SK-N-SH treated with all-trans-retinoic acid at 6 μM for 48 hours (cell line): ENCODE measurements around the gene MAMDC4.

Experiments
- ATAC-seq: fragments of 200-7000 bp; cut with Tn5 transposase; 3 replicates; pipeline ENCODE4 v1.9.1; 2020; ENCODE audit warnings: mild to moderate bottlenecking, moderate library complexity
- BACH2 ChIP-seq: fragments of 250-450 bp; sonication (Bioruptor Pico); IDR thresholded peaks from 2 replicates; pipeline ENCODE4 v1.9.0; 2021; ENCODE audit warnings: mild to moderate bottlenecking, borderline replicate concordance
- CREB5 ChIP-seq: fragments of 250-450 bp; sonication (Bioruptor Pico); IDR thresholded peaks from 2 replicates; pipeline ENCODE4 v1.5.1; 2020; ENCODE audit warnings: low read depth, mild to moderate bottlenecking, moderate library complexity
- CSDC2 ChIP-seq: fragments of 250-450 bp; sonication (Bioruptor Pico); IDR thresholded peaks from 2 replicates; pipeline ENCODE4 v1.5.0; 2020; ENCODE audit warnings: mild to moderate bottlenecking, moderate library complexity
- ESRRG ChIP-seq: fragments of 250-450 bp; sonication (Bioruptor Pico); IDR thresholded peaks from 2 replicates; pipeline ENCODE4 v1.6.1; 2021; ENCODE audit warnings: mild to moderate bottlenecking
- ISL1 ChIP-seq: fragments of 250-450 bp; sonication (Bioruptor Pico); IDR thresholded peaks from 2 replicates; pipeline ENCODE4 v2.1.2; 2022; ENCODE audit warnings: mild to moderate bottlenecking, moderate library complexity
- OSR1 ChIP-seq: fragments of 250-450 bp; sonication (Bioruptor Pico); IDR thresholded peaks from 2 replicates; pipeline ENCODE4 v1.8.0; 2022; ENCODE audit warnings: moderate library complexity, mild to moderate bottlenecking, inconsistent platforms
- PPARA ChIP-seq: fragments of 250-450 bp; sonication (Bioruptor Pico); IDR thresholded peaks from 2 replicates; pipeline ENCODE4 v1.5.0; 2020; ENCODE audit warnings: mild to moderate bottlenecking, borderline replicate concordance
- TCF4 ChIP-seq: fragments of 250-450 bp; sonication (Bioruptor Pico); IDR thresholded peaks from 2 replicates; pipeline ENCODE4 v1.8.0; 2021; ENCODE audit warnings: mild to moderate bottlenecking, moderate library complexity, borderline replicate concordance
- TOX ChIP-seq: fragments of 250-450 bp; sonication (Bioruptor Pico); IDR thresholded peaks from 2 replicates; pipeline ENCODE4 v1.8.0; 2021; ENCODE audit warnings: mild to moderate bottlenecking, moderate library complexity, borderline replicate concordance
- TSHZ2 ChIP-seq: fragments of 250-450 bp; sonication (Bioruptor Pico); IDR thresholded peaks from 2 replicates; pipeline ENCODE4 v1.5.0; 2020; ENCODE audit warnings: mild to moderate bottlenecking, moderate library complexity
- ZC3H10 ChIP-seq: fragments of 250-450 bp; sonication (Bioruptor Pico); IDR thresholded peaks from 2 replicates; pipeline ENCODE4 v1.5.1; 2021; ENCODE audit warnings: mild to moderate bottlenecking, moderate library complexity
- ZFP3 ChIP-seq: fragments of 250-450 bp; sonication (Bioruptor Pico); IDR thresholded peaks from 2 replicates; pipeline ENCODE4 v1.5.0; 2020; ENCODE audit warnings: mild to moderate bottlenecking, moderate library complexity
- ZFP30 ChIP-seq: fragments of 450-650 bp; formaldehyde crosslinking; IDR thresholded peaks from 2 replicates; pipeline ENCODE4 v1.5.0; 2022; ENCODE audit warnings: mild to moderate bottlenecking, moderate library complexity
- ZNF565 ChIP-seq: fragments of 450-650 bp; formaldehyde crosslinking; conservative IDR thresholded peaks from 2 replicates; pipeline ENCODE4 v1.5.0; 2020; ENCODE audit warnings: low read depth, mild to moderate bottlenecking, moderate library complexity
- ZNF70 ChIP-seq: fragments of 450-650 bp; formaldehyde crosslinking; IDR thresholded peaks from 2 replicates; pipeline ENCODE4 v1.5.0; 2020; ENCODE audit warnings: mild to moderate bottlenecking, moderate library complexity
- ZNF8 ChIP-seq: fragments of 450-650 bp; formaldehyde crosslinking; IDR thresholded peaks from 2 replicates; pipeline ENCODE4 v1.5.0; 2020; ENCODE audit warnings: mild to moderate bottlenecking, moderate library complexity
- TF ChIP-seq, protein P1 (sequence below): fragments of 250-450 bp; sonication (Bioruptor Pico); IDR thresholded peaks from 2 replicates; pipeline ENCODE4 v1.8.0; 2021; ENCODE audit warnings: low read depth, mild to moderate bottlenecking, moderate library complexity, borderline replicate concordance
- TF ChIP-seq, protein P2 (sequence below): fragments of 250-450 bp; sonication (Bioruptor Pico); IDR thresholded peaks from 2 replicates; pipeline ENCODE4 v1.8.0; 2020; ENCODE audit warnings: mild to moderate bottlenecking, moderate library complexity, borderline replicate concordance

MAMDC4 gene

DNA sequence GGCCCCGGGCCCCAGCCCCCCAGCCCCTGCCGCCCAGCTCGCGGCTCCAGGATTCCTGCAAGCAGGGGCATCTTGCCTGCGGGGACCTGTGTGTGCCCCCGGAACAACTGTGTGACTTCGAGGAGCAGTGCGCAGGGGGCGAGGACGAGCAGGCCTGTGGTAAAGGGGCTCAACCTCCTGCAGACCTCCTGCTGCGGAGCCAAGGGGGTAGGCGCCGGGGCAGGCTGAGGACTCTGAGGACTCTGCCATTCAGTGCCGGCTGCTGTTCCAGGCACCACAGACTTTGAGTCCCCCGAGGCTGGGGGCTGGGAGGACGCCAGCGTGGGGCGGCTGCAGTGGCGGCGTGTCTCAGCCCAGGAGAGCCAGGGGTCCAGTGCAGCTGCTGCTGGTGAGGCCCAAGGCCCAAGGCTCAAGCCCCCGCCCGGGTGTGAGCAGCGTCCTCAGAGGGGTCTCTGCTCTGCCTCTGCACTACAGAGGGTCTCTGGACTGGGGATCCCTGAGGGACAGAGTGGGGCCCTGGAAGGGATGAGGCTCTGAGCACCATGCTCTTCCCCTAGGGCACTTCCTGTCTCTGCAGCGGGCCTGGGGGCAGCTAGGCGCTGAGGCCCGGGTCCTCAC, 3.4 kb downstream of the MAMDC4 start:
- no peak for ATAC-seq
- TF ChIP-seq ESRRG (CRISPR knock-in tag) (no peak), ZNF565 (CRISPR knock-in tag) (no peak), CREB5 (no peak), TSHZ2 (CRISPR knock-in tag) (no peak), CSDC2 (CRISPR knock-in tag) (no peak)
- TF ChIP-seq, all 23 proteins: peak for 0

GRCh38 chr9:136856079-136856476, 3.9 kb downstream of the MAMDC4 start:
- no peak for ATAC-seq
- TF ChIP-seq ZNF70 (CRISPR knock-in tag) (no peak), BACH2 (no peak), OSR1 (CRISPR knock-in tag) (no peak), ZNF8 (CRISPR knock-in tag) (no peak), TSHZ2 (CRISPR knock-in tag) (no peak), ESRRG (CRISPR knock-in tag) (no peak), PPARA (CRISPR knock-in tag) (no peak), TCF4 (CRISPR knock-in tag) (no peak), ZC3H10 (CRISPR knock-in tag) (no peak), CREB5 (no peak), TOX (CRISPR knock-in tag) (no peak), ZFP3 (CRISPR knock-in tag) (no peak), ISL1 (CRISPR knock-in tag) (no peak), ZFP30 (CRISPR knock-in tag) (no peak)
- TF ChIP-seq, protein P1, sequence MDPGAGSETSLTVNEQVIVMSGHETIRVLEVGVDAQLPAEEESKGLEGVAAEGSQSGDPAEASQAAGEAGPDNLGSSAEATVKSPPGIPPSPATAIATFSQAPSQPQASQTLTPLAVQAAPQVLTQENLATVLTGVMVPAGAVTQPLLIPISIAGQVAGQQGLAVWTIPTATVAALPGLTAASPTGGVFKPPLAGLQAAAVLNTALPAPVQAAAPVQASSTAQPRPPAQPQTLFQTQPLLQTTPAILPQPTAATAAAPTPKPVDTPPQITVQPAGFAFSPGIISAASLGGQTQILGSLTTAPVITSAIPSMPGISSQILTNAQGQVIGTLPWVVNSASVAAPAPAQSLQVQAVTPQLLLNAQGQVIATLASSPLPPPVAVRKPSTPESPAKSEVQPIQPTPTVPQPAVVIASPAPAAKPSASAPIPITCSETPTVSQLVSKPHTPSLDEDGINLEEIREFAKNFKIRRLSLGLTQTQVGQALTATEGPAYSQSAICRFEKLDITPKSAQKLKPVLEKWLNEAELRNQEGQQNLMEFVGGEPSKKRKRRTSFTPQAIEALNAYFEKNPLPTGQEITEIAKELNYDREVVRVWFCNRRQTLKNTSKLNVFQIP (CRISPR knock-in tag) = no peak
- TF ChIP-seq, protein P2, sequence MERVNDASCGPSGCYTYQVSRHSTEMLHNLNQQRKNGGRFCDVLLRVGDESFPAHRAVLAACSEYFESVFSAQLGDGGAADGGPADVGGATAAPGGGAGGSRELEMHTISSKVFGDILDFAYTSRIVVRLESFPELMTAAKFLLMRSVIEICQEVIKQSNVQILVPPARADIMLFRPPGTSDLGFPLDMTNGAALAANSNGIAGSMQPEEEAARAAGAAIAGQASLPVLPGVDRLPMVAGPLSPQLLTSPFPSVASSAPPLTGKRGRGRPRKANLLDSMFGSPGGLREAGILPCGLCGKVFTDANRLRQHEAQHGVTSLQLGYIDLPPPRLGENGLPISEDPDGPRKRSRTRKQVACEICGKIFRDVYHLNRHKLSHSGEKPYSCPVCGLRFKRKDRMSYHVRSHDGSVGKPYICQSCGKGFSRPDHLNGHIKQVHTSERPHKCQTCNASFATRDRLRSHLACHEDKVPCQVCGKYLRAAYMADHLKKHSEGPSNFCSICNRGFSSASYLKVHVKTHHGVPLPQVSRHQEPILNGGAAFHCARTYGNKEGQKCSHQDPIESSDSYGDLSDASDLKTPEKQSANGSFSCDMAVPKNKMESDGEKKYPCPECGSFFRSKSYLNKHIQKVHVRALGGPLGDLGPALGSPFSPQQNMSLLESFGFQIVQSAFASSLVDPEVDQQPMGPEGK = no peak
